HG02610 (cell line): ENCODE results near the gene GALNTL6.
"Not testable (repeated sequence)": the region's sequence is repeated elsewhere in the genome, so short reads cannot be mapped to it uniquely, and the experiment has no call there.

Source experiments
- ATAC-seq: cut with Tn5 transposase; IDR thresholded peaks from one replicate; pipeline ENCODE4 v1.9.1; 2021; ENCODE audit warnings: mild to moderate bottlenecking, moderate library complexity; ENCODE audit not compliant: unreplicated experiment

Gene GALNTL6

DNA sequence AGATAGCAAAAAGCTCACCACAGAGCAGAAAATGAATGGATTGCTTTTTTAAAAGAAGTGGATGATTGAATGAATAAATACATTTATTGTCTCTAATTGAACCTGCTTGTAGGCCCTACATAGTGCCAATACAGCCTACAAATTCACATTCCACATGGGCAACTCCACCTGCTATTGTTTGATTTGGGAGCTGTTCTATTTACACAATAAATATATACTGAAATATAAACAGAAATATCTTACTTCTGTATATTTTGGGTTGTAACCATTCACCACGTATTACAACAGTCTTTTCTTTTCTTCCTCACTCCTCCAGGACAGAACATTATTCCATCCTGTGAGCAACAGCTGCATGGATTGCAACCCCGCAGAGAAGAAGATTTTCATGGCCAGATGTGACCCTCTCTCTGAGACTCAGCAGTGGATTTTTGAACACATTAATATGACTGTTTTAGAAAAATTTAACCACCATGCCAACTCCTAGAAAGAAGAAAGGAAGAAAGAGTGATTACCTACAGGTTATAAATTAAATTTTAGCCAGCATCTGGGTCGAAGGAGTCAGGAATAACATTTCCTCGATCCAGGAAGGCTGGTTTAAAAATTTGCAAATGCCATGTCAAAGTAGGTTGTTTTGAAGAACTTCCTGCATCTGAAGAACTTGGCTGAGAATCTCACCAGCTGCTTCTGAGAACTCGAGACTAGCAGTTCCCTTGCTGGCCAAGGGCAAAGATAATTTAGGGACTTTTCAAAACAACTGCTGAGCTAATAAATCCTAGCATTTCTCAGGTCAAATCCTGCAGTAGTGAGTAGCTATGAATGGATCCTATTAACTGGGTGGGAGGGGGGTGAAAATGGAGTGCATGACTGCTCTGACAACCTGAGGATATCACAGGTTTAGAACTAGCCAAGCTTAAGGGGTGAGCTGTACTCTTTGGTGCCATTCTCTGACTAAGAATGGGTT, 1226.7 kb downstream of the GALNTL6 start:
- no peak for ATAC-seq

DNA sequence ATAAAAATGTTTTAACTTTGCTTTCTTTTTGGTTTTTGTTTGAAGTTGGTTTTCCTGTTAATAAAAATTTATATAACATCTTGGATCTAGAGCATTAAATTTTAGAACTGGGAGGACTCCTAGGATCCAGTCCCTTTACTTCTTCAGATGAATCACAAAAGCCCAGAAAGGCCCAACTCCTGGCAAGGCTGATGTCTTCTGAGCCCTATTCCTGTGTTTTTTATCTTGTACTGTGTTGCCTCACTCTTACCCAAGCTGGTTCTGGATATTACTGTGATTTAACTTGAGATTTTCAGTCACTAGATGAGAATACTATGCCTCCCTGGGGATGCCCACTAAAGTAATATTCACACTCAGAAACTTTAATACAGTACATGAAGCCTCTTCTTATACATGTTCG, 1228.3 kb downstream of the GALNTL6 start:
- ATAC-seq, result no peak

- ATAC-seq, result not testable (repeated sequence)
Measured at GRCh38 chr4:173042139-173042538, 1228.9 kb downstream of the GALNTL6 start.

DNA sequence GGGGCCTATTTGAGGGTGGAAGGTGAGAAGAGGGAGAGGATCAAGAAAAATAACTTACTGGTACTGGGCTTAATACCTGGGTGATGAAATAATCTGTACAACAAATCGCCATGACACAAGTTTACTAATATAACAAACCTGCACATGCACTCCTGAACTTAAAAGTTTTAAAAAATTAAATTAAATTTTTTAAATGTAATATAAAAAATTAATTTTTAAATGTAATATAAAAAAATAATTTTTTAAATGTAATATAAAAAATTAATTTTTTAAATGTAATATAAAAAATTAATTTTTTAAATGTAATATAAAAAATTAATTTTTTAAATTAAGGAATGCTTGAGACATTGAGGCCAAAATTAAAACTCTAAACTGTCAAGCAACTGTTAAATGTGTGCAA, 1231.1 kb downstream of the GALNTL6 start:
- no peak for ATAC-seq

DNA sequence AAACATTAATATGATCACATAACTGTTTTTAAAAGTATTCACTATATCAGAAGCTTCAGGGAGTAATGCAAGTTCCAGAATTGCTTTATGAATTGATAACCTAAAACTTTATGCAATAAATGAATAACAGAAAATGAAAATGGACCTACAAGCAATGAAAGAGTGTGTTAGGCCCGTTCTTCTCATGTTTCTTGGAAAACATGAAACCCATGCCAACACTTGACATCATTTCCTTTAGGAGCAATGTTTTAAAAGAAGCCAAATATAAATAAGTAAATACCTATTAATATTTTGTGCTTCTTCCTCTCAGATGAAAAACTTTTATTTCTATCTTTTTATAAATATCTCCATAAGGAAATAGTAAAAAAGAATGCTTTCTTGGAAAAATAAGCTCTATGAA, 1232.4 kb downstream of the GALNTL6 start:
- ATAC-seq, result no peak

DNA sequence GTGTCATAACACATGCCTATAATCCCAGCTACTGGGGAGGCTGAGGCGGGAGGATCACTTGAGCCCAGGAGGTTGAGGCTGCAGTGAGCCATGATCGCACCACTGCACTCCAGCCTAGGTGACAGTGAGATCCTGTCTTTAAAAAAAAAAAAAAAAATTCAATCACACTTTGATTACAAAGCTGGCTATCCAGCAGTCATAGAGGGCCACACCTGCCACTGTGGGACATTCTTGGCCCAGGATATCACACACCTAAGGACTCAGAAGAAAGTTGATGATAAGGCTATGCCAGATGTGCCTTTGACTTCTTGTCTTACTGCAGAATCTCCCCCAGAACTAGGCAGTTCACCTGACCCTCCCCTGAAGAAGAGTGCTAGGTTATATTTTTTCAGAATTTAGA, 1232.9 kb downstream of the GALNTL6 start:
- no peak for ATAC-seq

GRCh38 chr4:173046818-173047217, 1233.6 kb downstream of the GALNTL6 start:
- no peak for ATAC-seq

DNA sequence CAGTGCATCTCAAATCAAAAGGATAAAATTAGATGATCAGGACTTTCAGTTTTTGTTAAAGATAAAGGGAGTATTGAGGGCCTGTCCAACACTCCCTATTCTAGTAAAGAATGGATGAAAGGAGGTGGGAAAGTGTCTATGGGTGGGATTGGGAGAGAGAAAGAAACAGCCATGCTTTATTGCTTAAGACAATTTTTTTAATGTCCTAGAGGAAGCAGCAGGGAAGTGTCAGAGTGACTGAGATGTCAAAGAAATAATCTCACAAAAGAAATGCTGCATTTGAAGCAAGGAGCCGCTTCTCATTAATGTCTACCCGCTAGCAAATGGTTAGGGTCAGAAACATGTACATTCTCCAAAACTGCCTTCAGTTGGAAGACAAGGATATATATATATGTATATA, 1238.0 kb downstream of the GALNTL6 start:
- ATAC-seq, result no peak

GRCh38 chr4:173051716-173052115, 1238.5 kb downstream of the GALNTL6 start:
- no peak for ATAC-seq

GRCh38 chr4:173052439-173052838, 1239.2 kb downstream of the GALNTL6 start:
- no peak for ATAC-seq

DNA sequence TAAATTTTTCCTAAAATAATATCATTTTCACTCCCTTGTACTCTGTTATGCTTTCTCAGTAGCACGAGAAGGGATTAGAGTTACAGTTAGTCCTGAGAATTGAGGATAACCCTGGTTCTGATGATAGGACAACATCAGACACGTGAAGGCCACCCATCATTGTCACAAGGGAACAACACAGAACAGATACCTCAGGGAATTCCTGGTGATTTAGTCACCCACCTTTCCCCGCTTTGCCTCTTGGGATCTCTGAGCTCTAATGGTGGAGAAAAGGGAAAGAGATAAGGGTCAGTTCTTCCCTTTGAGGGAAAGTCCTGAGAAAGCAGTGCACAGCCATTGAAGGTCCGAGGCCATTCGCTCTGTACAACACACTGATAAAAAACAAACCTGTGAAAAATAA, 1243.1 kb downstream of the GALNTL6 start:
- ATAC-seq, result no peak

GRCh38 chr4:173056710-173057109, 1243.5 kb downstream of the GALNTL6 start:
- no peak for ATAC-seq

DNA sequence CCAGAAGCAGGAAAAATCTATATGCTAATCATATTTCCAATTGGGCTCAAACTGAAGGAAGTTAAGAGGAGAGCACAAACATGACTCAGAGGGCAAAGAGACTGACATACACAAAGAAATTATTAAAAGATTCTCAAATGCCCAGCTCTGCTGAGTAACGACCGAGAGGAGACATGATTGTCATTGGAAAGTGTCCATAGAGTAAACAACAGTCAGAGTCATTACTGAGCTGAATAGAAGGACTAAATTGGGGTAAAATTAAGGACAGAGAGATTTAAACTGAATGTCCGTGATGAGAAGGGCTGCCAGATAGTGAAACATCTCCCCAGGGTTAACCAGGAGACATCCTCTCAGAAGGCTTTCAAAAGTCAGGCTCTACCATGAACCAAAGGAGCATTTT, 1244.2 kb downstream of the GALNTL6 start:
- no peak for ATAC-seq

GRCh38 chr4:173057901-173058300, 1244.7 kb downstream of the GALNTL6 start:
- no peak for ATAC-seq

DNA sequence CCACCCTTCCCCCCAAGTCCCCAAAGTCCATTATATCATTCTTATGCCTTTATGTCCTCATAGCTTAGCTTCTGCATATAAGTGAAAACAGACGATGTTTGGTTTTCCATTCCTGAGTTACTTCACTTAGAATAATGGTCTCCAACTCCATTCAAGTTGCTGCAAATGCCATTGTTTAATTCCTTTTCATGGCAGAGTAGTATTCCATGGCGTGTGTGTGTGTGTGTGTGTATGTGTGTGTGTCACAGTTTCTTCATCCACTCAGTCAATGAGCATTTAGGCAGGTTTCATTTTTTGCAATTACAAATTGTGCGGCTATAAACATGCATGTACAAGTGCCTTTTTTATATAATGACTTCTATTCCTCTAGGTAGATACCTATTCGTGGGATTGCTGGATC, 1248.0 kb downstream of the GALNTL6 start:
- no peak for ATAC-seq

- ATAC-seq, result no peak
Measured at GRCh38 chr4:173073939-173074500, 1260.8 kb downstream of the GALNTL6 start.

- ATAC-seq, result no peak
Measured at GRCh38 chr4:173074501-173074946, 1261.3 kb downstream of the GALNTL6 start.

DNA sequence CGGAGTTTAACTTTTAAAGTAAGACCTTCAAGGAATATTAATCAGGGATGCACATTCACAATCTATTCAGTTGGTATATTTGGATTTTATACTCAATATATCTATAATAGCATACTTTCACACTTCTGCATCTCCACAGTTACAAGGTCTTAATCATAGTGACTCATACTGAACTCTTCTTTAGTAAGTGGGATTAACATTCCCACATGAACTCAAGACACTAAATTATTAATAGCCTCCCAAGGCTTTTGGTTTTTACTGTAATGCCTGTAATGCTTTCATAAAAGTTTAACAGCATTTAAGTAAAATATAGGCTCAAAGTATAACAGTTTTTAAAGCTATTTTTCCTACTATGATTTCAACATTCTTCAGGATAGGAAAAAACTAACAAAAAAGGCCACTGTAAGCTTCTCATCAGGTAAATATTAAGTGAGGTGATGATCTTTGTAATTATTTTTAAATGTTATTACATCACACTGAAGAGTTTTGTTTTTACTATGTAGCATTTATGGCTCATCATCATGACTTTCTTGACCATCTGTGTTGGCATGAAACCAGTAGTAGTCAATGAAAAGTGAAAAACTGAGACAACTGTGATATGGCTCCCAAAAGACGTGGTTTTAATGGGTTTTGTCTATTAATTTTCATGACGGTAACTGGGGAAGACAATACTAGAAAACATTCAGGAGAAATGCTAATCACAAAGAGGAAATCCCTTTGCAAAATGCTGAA, 1263.9 kb downstream of the GALNTL6 start:
- ATAC-seq, result no peak

DNA sequence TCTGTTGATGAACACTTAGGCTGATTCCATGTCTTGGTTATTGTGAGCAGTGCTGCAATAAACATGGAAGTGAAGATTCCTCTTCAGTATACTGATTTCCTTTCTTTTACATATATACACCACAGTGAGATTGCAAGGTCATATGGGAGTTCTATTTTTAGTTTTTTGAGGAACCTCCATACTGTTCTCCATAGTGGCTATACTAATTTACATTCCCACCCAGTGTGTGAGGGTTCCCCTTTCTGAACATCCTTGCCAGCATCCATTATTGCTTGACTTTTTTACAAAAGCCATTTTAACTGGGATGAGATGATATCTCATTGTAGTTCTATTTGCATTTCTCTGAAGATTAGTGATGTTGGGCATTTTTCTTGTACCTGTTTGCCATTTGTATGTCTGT, 1274.9 kb downstream of the GALNTL6 start:
- no peak for ATAC-seq
